ENCODE results near the gene TPSAB1.

TPSAB1 gene

DNA sequence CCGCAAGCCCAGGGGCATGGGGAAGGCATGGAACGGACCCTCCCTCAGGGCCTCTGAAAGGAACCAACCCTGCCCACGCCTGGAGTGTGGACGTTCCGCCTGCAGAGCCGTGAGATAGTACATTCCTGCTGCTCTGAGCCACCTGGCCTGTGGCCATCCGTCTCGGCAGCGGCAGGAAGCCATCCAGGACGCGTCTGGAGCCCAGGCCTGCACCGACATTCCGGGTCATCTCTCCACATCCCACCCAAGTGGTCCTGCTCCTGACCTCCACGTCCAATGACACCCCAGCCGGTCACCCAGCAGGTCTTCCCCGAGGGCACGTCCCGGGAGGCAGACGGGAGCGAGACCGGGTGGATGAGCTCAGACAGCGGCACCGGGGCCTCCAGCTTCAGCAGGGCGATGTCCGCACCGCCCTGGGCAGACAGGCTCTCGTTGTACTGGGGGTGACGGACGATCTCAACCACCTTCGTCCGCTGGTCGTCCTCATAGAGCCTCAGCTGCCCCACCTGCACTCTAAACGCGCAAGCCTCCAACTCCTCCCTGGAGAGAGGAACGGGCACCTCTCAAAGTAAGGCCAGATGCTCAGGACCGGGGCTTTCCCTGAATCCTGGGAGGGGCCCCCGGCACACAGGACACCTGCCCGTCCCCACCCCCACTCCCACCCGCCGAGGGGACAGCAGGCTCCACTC lies 47.6 kb downstream of the TPSAB1 start:
- peak; percentile 68 for ATAC-seq
- TF ChIP-seq ZNF70 (CRISPR knock-in tag; IDR thresholded peaks at IDR 0.05) (no peak), RARB (CRISPR knock-in tag; IDR thresholded peaks at IDR 0.05) (no peak), ZNF565 (CRISPR knock-in tag; conservative IDR thresholded peaks at IDR 0.05; ENCODE audit: low read depth) (no peak), TOX (CRISPR knock-in tag; IDR thresholded peaks at IDR 0.05; ENCODE audit: borderline replicate concordance) (no peak), ESRRG (CRISPR knock-in tag; IDR thresholded peaks at IDR 0.05) (no peak), CSDC2 (CRISPR knock-in tag; IDR thresholded peaks at IDR 0.05) (no peak), ZFP30 (CRISPR knock-in tag; IDR thresholded peaks at IDR 0.05) (no peak), ZNF8 (CRISPR knock-in tag; IDR thresholded peaks at IDR 0.05) (no peak)

- TF ChIP-seq ESRRG (CRISPR knock-in tag; IDR thresholded peaks at IDR 0.05), result no peak
- no peak for TF ChIP-seq ARNTL (CRISPR knock-in tag; IDR thresholded peaks at IDR 0.05; ENCODE audit: borderline replicate concordance, low read depth)
- no peak for TF ChIP-seq TCF4 (CRISPR knock-in tag; IDR thresholded peaks at IDR 0.05; ENCODE audit: borderline replicate concordance)
- no peak for TF ChIP-seq CREB5 (CRISPR knock-in tag; IDR thresholded peaks at IDR 0.05; ENCODE audit: low read depth)
- no peak for TF ChIP-seq ZNF565 (CRISPR knock-in tag; conservative IDR thresholded peaks at IDR 0.05; ENCODE audit: low read depth)
- no peak for TF ChIP-seq ZC3H10 (CRISPR knock-in tag; IDR thresholded peaks at IDR 0.05)
- no peak for TF ChIP-seq RARB (CRISPR knock-in tag; IDR thresholded peaks at IDR 0.05)
- no peak for TF ChIP-seq ZNF70 (CRISPR knock-in tag; IDR thresholded peaks at IDR 0.05)
- TF ChIP-seq PATZ1 (CRISPR knock-in tag; IDR thresholded peaks at IDR 0.05; ENCODE audit: borderline replicate concordance), result no peak
- no peak for TF ChIP-seq ZFP3 (CRISPR knock-in tag; IDR thresholded peaks at IDR 0.05)
- no peak for TF ChIP-seq SNAI2 (CRISPR knock-in tag; IDR thresholded peaks at IDR 0.05)
- no peak for TF ChIP-seq CSDC2 (CRISPR knock-in tag; IDR thresholded peaks at IDR 0.05)
- no peak for TF ChIP-seq POU6F1 (CRISPR knock-in tag; IDR thresholded peaks at IDR 0.05; ENCODE audit: borderline replicate concordance, low read depth)
- TF ChIP-seq GLIS3 (CRISPR knock-in tag; IDR thresholded peaks at IDR 0.05), result no peak
- TF ChIP-seq ZNF8 (CRISPR knock-in tag; IDR thresholded peaks at IDR 0.05), result no peak
- TF ChIP-seq PPARA (CRISPR knock-in tag; IDR thresholded peaks at IDR 0.05; ENCODE audit: borderline replicate concordance), result no peak
- no peak for TF ChIP-seq ISL1 (CRISPR knock-in tag; IDR thresholded peaks at IDR 0.05)
- no peak for TF ChIP-seq ZFP30 (CRISPR knock-in tag; IDR thresholded peaks at IDR 0.05)
- TF ChIP-seq, protein P1, sequence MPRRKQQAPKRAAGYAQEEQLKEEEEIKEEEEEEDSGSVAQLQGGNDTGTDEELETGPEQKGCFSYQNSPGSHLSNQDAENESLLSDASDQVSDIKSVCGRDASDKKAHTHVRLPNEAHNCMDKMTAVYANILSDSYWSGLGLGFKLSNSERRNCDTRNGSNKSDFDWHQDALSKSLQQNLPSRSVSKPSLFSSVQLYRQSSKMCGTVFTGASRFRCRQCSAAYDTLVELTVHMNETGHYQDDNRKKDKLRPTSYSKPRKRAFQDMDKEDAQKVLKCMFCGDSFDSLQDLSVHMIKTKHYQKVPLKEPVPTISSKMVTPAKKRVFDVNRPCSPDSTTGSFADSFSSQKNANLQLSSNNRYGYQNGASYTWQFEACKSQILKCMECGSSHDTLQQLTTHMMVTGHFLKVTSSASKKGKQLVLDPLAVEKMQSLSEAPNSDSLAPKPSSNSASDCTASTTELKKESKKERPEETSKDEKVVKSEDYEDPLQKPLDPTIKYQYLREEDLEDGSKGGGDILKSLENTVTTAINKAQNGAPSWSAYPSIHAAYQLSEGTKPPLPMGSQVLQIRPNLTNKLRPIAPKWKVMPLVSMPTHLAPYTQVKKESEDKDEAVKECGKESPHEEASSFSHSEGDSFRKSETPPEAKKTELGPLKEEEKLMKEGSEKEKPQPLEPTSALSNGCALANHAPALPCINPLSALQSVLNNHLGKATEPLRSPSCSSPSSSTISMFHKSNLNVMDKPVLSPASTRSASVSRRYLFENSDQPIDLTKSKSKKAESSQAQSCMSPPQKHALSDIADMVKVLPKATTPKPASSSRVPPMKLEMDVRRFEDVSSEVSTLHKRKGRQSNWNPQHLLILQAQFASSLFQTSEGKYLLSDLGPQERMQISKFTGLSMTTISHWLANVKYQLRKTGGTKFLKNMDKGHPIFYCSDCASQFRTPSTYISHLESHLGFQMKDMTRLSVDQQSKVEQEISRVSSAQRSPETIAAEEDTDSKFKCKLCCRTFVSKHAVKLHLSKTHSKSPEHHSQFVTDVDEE (CRISPR knock-in tag; IDR thresholded peaks at IDR 0.05), result no peak
- no peak for ATAC-seq
These were observed 48.4 kb downstream of the TPSAB1 start for GRCh38 chr16:1288813-1289476.

GRCh38 chr16:1289477-1289866 lies 49.0 kb downstream of the TPSAB1 start:
- ATAC-seq, result no peak
- no peak for TF ChIP-seq RARB (CRISPR knock-in tag; IDR thresholded peaks at IDR 0.05)
- no peak for TF ChIP-seq POU6F1 (CRISPR knock-in tag; IDR thresholded peaks at IDR 0.05; ENCODE audit: borderline replicate concordance, low read depth)
- TF ChIP-seq, protein P1 (CRISPR knock-in tag; IDR thresholded peaks at IDR 0.05), result no peak
- no peak for TF ChIP-seq CREB5 (CRISPR knock-in tag; IDR thresholded peaks at IDR 0.05; ENCODE audit: low read depth)
- no peak for TF ChIP-seq PATZ1 (CRISPR knock-in tag; IDR thresholded peaks at IDR 0.05; ENCODE audit: borderline replicate concordance)

Measured in SK-N-SH treated with all-trans-retinoic acid at 6 μM for 48 hours (cell line).